Esophagus (tissue), 2 donors: ENCODE measurements around the gene STX8. TPM values are rescaled to one million over a fixed set of nuclear protein-coding genes. Genes with fewer than 3 reads are reported as not detected.
"Not testable (repeated sequence)": the region's sequence is repeated elsewhere in the genome, so short reads cannot be mapped to it uniquely, and the experiment has no call there.

Experiments used
- H3K27ac ChIP-seq, 2 donors: one replicate each; pipeline ENCODE4 v1.5.1; 2013; ENCODE audit warnings: low read depth in 2 of 2, mild to moderate bottlenecking in 2 of 2, inconsistent platforms in 1 of 2, low read length in 1 of 2, moderate library complexity in 1 of 2
- H3K27me3 ChIP-seq, 2 donors: one replicate each; pipeline ENCODE4 v1.6.1; 2013; ENCODE audit warnings: low read length in 2 of 2, control low read depth in 1 of 2, mild to moderate bottlenecking in 1 of 2; ENCODE audit not compliant: insufficient read depth in 2 of 2, control insufficient read depth in 1 of 2
- H3K36me3 ChIP-seq, 2 donors: one replicate each; pipeline ENCODE4 v1.6.1; 2013; ENCODE audit warnings: low read length in 1 of 2; ENCODE audit not compliant: control insufficient read depth in 2 of 2, insufficient read depth in 2 of 2
- H3K4me1 ChIP-seq, 2 donors: one replicate each; pipeline ENCODE4 v1.6.1; 2013; ENCODE audit warnings: low read length in 1 of 2; ENCODE audit not compliant: control insufficient read depth in 2 of 2, insufficient read depth in 2 of 2
- H3K4me3 ChIP-seq, 2 donors: one replicate each; pipeline ENCODE4 v1.5.1; 2013; ENCODE audit warnings: low read length in 2 of 2, mild to moderate bottlenecking in 2 of 2, low read depth in 1 of 2, moderate library complexity in 1 of 2
- H3K9me3 ChIP-seq, 2 donors: one replicate each; pipeline ENCODE4 v1.6.1; 2013; ENCODE audit warnings: mild to moderate bottlenecking in 2 of 2, low read depth in 1 of 2, low read length in 1 of 2, moderate library complexity in 1 of 2; ENCODE audit not compliant: control insufficient read depth in 2 of 2, insufficient read depth in 1 of 2
- WGBS, 2 donors: extraction: QIAGEN DNeasy Blood & Tissue Kit; methylation state at CpG; one replicate each; pipeline ENCODE4 v1.1.7; 2013; 5-methylcytosine and 5-hydroxymethylcytosine counted together
- polyA plus RNA-seq, 2 donors: library from polyadenylated mRNA; stranded (reverse); fragments of 200-250 nt; gene quantifications; one replicate each; pipeline ENCODE4 v1.2.3, GENCODE V29; 2013
- donor health status: healthy with polysubstance abuse.
- donor health status: Bipolar disorder and iron deficiency.

The STX8 gene
- polyA plus RNA-seq, 2 donors: 37.0 to 44.8 TPM

DNA sequence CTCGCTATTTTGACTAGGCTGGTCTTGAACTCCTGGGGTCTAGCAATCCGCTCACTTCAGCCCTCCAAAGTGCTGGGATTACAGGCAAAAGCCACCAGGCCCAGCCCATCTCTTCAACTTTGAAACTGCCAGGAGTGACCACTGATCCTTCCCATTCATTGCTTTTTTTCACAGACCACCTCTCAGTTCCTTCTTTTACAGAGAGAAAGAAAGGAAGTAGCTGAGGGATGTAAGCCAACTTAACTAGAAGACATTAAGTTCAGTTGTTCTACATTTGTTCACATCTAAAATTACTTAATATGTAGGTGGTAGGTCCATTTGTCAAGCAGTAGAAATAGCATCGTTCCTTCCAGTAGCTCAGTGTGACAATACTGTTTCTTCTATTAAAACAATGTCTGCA lies 219.8 kb downstream of the STX8 start:
- Histone ChIP-seq H3K27me3 (no peaks in the 10 kb centered on the region), H3K4me3 (no peak overlapping the region), H3K27ac (no peak overlapping the region), H3K9me3 (no peaks in the 10 kb centered on the region), H3K36me3 (no peaks in the 10 kb centered on the region), H3K4me1 (no peaks in the 10 kb centered on the region)
- WGBS, 2 donors: 82 to 93% methylated on average over 3 of the region's 3 CpGs

DNA sequence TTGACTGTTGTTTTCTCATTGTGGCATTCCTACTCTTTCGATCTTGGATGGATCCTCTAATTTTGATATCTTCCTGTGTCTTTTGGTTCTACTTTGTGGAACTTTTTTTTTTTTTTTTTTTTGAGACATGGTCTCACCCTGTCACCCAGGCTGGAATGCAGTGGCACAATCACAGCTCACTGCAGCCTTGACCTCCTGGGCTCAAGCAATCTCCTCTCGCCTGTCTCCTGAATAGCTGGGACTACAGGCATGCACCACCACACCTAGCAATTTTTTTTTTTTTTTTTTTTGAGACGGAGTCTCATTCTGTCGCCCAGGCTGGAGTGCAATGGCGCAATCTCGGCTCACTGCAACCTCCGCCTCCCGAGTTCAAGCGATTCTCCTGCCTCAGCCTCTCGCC lies 220.4 kb downstream of the STX8 start:
- H3K4me3 ChIP-seq, H3K9me3 ChIP-seq, H3K4me1 ChIP-seq, H3K27ac ChIP-seq, H3K36me3 ChIP-seq, H3K27me3 ChIP-seq: not testable (repeated sequence)
- WGBS, 2 donors: 97 to 98% methylated on average over 9 to 10 of the region's 10 CpGs

DNA sequence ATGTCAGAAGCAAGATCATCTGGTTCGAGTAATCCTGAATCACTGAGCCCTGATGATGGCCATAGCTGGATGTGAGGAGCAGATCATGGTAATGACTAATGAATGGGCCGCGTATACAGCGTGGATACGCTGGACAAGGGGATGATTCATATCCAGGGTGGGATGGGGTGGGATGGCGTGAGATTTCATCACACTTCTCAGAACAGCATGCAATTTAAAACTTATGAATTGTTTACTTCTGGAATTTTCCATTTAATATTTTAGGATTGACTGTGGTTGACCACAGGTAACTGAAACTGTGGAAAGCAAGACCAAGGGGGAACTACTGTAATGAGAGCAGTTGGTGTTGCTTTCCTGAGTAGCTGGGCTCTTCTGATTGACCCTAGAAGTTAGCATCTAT lies 225.5 kb downstream of the STX8 start:
- Histone ChIP-seq H3K27me3 (no peaks in the 10 kb centered on the region), H3K9me3 (no peaks in the 10 kb centered on the region), H3K4me1 (no peaks in the 10 kb centered on the region), H3K36me3 (no peaks in the 10 kb centered on the region), H3K27ac (no peak overlapping the region), H3K4me3 (no peak overlapping the region)
- 86 to 87% methylated on average over 6 of the region's 6 CpGs for WGBS, 2 donors

DNA sequence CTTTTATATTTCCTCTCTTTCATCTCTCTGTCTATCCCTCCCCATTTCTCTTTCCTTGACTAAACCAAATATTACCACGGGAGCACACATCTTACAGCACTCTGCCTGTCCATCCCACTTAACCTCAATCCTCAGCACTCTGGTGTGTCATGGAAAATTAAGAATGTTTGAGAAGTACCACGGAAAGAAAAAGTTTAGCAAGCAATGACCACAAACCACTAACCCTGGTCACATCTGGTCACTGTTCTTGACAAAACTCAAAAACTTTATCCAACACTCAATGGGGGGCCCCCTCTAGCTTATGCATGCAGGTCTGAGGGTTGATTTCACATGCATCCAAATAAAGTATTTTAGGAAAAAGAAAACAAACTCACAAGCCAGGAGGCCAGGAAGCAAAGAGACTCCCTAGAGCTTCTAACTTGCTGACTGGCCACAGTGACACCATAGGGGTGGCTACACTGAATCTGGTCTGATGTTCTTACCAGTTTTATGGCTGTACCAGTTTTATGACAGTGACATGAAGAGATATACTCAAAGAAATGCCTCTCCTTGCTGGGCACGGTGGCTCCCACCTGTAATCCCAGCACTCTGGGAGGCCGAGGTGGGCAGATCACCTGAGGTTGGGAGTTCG lies 229.2 kb downstream of the STX8 start:
- WGBS, 2 donors: 86 to 89% methylated on average over 5 of the region's 5 CpGs
- H3K4me1 ChIP-seq: no peaks in the 10 kb centered on the region
- H3K9me3 ChIP-seq: no peaks in the 10 kb centered on the region
- no peaks in the 10 kb centered on the region for H3K36me3 ChIP-seq
- H3K27me3 ChIP-seq: no peaks in the 10 kb centered on the region
- no peak overlapping the region for H3K27ac ChIP-seq
- no peak overlapping the region for H3K4me3 ChIP-seq

DNA sequence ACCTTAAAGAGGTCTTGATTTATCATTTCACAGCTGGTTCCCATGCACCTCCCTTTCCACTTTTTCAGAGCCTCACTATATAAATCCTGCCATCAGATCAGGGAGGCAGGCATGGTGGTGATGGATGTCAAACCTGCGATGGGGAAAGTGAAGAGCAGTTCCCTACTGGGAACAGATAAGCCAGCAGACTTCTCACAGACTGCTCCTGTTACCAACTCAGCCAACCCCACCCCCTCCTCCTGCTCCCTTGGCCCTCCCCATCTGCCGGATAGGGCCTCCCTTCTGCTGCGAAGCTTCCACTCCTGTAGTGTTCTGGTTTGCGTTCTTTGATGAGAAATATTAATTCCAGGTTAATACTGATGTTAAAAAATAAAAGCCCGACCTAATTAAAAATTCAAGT lies 232.1 kb downstream of the STX8 start:
- 77 to 82% methylated on average over 5 of the region's 5 CpGs for WGBS, 2 donors
- Histone ChIP-seq H3K27ac (no peak overlapping the region), H3K4me1 (no peaks in the 10 kb centered on the region), H3K36me3 (no peaks in the 10 kb centered on the region), H3K9me3 (no peaks in the 10 kb centered on the region), H3K27me3 (no peaks in the 10 kb centered on the region), H3K4me3 (no peak overlapping the region)

DNA sequence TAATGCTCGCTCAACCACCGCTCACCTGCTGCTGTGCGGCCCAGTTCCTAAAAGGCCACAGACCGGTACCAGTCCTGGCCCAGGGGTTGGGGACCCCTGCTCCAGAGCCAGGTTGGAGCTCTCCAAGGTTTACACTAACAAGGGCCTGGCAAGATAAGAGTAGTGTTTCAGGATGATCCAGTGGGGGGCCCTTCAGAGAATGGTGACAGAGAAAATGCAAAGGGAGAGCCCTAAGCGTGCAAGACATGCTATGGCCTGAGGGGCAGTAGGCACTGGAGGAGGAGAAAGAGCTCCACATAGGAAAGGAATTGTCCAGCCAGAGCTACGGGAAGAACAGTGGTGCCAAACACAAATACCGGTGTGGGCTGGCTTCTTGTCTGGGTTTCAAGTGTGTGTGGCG lies 233.4 kb downstream of the STX8 start:
- Histone ChIP-seq H3K4me3 (no peak overlapping the region), H3K27me3 (no peaks in the 10 kb centered on the region), H3K27ac (no peak overlapping the region), H3K36me3 (no peaks in the 10 kb centered on the region), H3K9me3 (no peaks in the 10 kb centered on the region), H3K4me1 (no peaks in the 10 kb centered on the region)
- WGBS, 2 donors: 94 to 96% methylated on average over 8 of the region's 8 CpGs

DNA sequence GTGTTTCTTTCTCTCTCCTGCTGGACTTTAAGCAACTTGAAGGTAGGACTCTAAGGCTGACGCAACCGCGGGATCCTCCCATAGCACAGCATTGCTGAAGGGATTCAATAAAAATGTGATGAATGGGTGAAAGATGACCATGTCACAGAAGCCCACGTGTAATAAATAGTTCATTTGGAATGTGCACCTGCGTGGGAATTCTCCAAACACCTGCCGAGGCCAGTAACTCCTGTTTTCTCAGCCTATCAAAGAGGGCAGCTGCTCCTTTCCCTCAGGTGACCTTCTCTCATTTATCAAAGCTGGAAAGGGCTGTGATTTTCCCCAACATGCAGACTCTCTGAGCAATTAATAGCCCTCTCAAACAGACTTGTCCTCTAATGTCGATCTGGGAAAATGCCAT lies 235.7 kb downstream of the STX8 start:
- H3K27ac ChIP-seq: no peak overlapping the region
- peaks cover 0 to under 1% of the 10 kb centered on the region in 2 donors for H3K9me3 ChIP-seq
- WGBS, 2 donors: 71 to 83% methylated on average over 7 of the region's 7 CpGs
- H3K4me3 ChIP-seq: no peak overlapping the region
- H3K4me1 ChIP-seq: no peaks in the 10 kb centered on the region
- no peaks in the 10 kb centered on the region for H3K27me3 ChIP-seq
- H3K36me3 ChIP-seq: no peaks in the 10 kb centered on the region

DNA sequence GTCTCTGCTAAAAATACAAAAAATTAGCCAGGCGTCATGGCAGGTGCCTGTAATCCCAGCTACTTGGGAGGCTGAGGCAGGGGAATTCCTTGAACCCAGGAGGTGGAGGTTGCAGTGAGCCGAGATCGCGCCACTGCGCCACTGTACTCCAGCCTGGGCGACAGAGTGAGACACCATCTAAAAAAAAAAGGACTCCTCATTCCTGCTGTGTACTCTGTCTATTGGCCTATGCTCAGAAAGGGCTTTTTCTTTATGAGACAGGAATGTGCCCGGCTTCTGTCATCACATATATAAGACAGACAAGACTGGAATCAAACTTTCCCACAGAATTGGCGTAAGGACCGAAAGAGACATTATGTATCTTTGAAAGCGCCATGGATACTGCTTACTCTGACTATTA lies 236.1 kb downstream of the STX8 start:
- not testable (repeated sequence) for H3K4me3 ChIP-seq, H3K9me3 ChIP-seq, H3K27me3 ChIP-seq, H3K36me3 ChIP-seq, H3K4me1 ChIP-seq, H3K27ac ChIP-seq
- 81 to 86% methylated on average over 10 of the region's 10 CpGs for WGBS, 2 donors

DNA sequence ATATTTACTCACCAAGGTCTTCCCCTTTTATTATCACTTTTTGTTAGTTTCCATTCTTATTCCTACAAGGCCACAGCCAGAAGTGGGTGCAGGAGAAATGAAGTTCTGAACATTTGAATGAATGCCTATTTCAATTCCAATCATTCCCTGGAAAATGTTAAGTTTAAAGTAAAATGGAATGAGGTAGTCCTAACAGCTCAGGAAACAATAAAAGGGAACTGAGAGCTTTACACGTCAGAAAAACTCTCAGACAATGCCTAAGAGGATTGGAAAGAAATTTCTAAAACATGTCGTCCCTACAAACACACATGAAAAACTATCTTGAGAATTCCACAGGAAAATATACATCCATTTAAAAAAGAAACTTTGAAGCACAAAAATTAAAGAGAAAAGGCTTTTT lies 238.8 kb downstream of the STX8 start:
- H3K4me3 ChIP-seq: no peak overlapping the region
- WGBS, 2 donors: 69 to 83% methylated on average over 2 of the region's 2 CpGs
- H3K36me3 ChIP-seq: no peaks in the 10 kb centered on the region
- H3K4me1 ChIP-seq: no peaks in the 10 kb centered on the region
- H3K27me3 ChIP-seq: no peaks in the 10 kb centered on the region
- peaks cover 0 to 2% of the 10 kb centered on the region in 2 donors for H3K9me3 ChIP-seq
- no peak overlapping the region for H3K27ac ChIP-seq

DNA sequence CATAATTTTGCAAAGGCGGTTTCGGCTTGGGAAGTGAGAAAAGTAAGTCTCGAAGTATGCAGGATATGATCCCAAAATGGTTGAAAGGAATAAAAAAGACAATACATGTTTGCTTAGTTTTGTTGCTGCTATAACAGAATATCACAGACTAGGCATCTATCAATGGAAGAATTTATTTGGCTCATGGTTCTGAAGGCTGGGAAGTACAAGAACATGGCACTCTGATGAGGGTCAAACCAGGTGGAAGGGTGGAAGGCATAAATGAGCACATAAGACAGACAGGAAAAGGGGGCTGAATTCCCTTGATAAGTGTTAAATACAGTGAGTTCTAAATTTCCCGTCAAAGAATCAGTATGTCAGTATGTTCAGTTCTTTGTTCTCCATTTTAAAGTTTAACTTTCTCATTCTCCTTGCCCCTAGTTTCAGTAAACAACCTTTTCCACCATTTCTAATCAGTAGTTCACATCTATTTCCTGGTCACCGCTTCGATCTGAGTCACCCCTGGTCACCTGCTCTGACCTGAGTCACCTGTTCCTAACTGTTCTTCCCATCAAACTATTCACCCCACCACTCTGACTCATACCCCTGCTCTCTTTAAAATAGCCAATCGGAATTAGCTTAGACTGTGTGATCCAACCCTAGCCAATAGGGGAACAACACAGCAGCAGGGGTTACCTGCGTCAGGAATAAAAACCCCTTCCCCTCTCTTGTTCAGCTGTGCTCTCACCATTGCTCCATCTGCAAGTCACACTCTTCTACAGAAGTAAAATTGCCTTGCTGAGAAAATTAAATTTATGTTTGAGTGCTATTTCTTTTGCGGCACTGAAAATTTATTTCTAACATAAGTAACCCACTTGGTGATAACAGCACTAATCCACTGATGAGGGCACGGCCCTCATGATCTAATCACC lies 240.8 kb downstream of the STX8 start:
- no peak overlapping the region for H3K27ac ChIP-seq
- H3K9me3 ChIP-seq: peaks cover 0 to 2% of the 10 kb centered on the region in 2 donors
- WGBS, 2 donors: 84 to 86% methylated on average over 10 of the region's 10 CpGs
- H3K4me3 ChIP-seq: no peak overlapping the region
- H3K27me3 ChIP-seq: no peaks in the 10 kb centered on the region
- H3K36me3 ChIP-seq: no peaks in the 10 kb centered on the region
- H3K4me1 ChIP-seq: no peaks in the 10 kb centered on the region
